PC-3 (cell line): ENCODE data around the gene TMEM184A. TPM values are rescaled to one million over a fixed set of nuclear protein-coding genes. Genes with fewer than 3 reads are reported as not detected.

Experiments used
- ATAC-seq: fragments of 200-7000 bp; cut with Tn5 transposase; 2 replicates; pipeline ENCODE4 v1.9.1; 2020; ENCODE audit warnings: mild to moderate bottlenecking, moderate library complexity
- BruUV-seq: library from RNA; stranded (reverse); fragments of 400-500 nt; replicated peaks from 2 replicates; lab custom pipeline; 2021; lab: Mats Ljungman, UMichigan
- CTCF ChIA-PET: fragments of 300-600 bp; sonication (Branson Sonifier 250); formaldehyde crosslinking; loops from one replicate; lab custom pipeline; 2022; ENCODE audit warnings: antibody characterized with exemption; lab: Charles Lee
- POLR2A ChIA-PET: fragments of 300-600 bp; sonication (Branson Sonifier 250); formaldehyde crosslinking; loops from one replicate; lab custom pipeline; 2022; ENCODE audit warnings: antibody characterized with exemption; ENCODE audit not compliant: unreplicated experiment; lab: Charles Lee
- DNase-seq: peaks from one replicate; pipeline ENCODE4 v3.0.0-alpha.2; 2015
- H2AFZ ChIP-seq: fragments of 300-600 bp; sonication (generic); 2 replicates; pipeline ENCODE4 v1.6.0; 2016; ENCODE audit warnings: antibody characterized with exemption, low read length
- H3F3A ChIP-seq: fragments of 300-600 bp; sonication (generic); one replicate; pipeline ENCODE4 v1.6.0; 2017; ENCODE audit warnings: antibody characterized with exemption, low read length, control low read depth, mild to moderate bottlenecking; ENCODE audit not compliant: unreplicated experiment
- H3K27ac ChIP-seq: fragments of 300-600 bp; sonication (generic); 2 replicates; pipeline ENCODE4 v1.5.1; 2016; ENCODE audit warnings: mild to moderate bottlenecking, low read length
- H3K27me3 ChIP-seq: fragments of 300-600 bp; sonication (generic); 2 replicates; pipeline ENCODE4 v1.6.1; 2016; ENCODE audit warnings: low read length, mixed read lengths
- H3K36me3 ChIP-seq: fragments of 300-600 bp; sonication (generic); 2 replicates; pipeline ENCODE4 v1.6.1; 2016; ENCODE audit warnings: low read depth, mixed run types, low read length, mixed read lengths
- H3K4me1 ChIP-seq: fragments of 300-600 bp; sonication (generic); 2 replicates; pipeline ENCODE4 v1.5.1; 2016; ENCODE audit warnings: low read length; ENCODE audit not compliant: insufficient read depth
- H3K4me2 ChIP-seq: fragments of 300-600 bp; sonication (generic); 2 replicates; pipeline ENCODE4 v1.6.0; 2016; ENCODE audit warnings: low read length
- H3K4me3 ChIP-seq: fragments of 300-600 bp; sonication (generic); 2 replicates; pipeline ENCODE4 v1.5.1; 2016; ENCODE audit warnings: mild to moderate bottlenecking, low read length, mixed read lengths
- H3K79me2 ChIP-seq: fragments of 300-600 bp; sonication (generic); 2 replicates; pipeline ENCODE4 v1.6.1; 2017; ENCODE audit warnings: low read length, mixed read lengths
- H3K9ac ChIP-seq: fragments of 300-600 bp; sonication (generic); 2 replicates; pipeline ENCODE4 v1.6.0; 2016; ENCODE audit warnings: mild to moderate bottlenecking, low read length
- H3K9me2 ChIP-seq: fragments of 300-600 bp; sonication (generic); replicated peaks from 2 replicates; pipeline ENCODE4 v1.6.1; 2016; ENCODE audit warnings: mixed run types, low read length, mixed read lengths
- H3K9me3 ChIP-seq: fragments of 300-600 bp; sonication (generic); 2 replicates; pipeline ENCODE4 v1.6.1; 2016; ENCODE audit warnings: low read length, mixed read lengths
- H4K20me1 ChIP-seq: fragments of 300-600 bp; sonication (generic); 2 replicates; pipeline ENCODE4 v1.6.1; 2016; ENCODE audit warnings: low read length, mixed read lengths
- CTCF ChIP-seq: fragments of 300-600 bp; sonication (generic); conservative IDR thresholded peaks from 2 replicates; pipeline ENCODE4 v1.5.1; 2017; ENCODE audit warnings: antibody characterized with exemption, low read depth, mild to moderate bottlenecking, low read length
- EZH2 ChIP-seq: fragments of 300-600 bp; sonication (generic); IDR thresholded peaks from one replicate; pipeline ENCODE4 v1.6.1; 2017; ENCODE audit warnings: antibody characterized with exemption, mild to moderate bottlenecking, low read length; ENCODE audit not compliant: unreplicated experiment
- EZH2phosphoT487 ChIP-seq: fragments of 300-600 bp; sonication (generic); IDR thresholded peaks from 2 replicates; pipeline ENCODE4 v1.6.1; 2018; ENCODE audit warnings: mild to moderate bottlenecking, antibody characterized with exemption, low read length, borderline replicate concordance
- intact Hi-C: fragments of 100-400 bp; cut with micrococcal nuclease; formaldehyde crosslinking; loops from 2 replicates; pipeline ENCODE4 v1.9.0; 2023
- total RNA-seq: library from RNA; depleted of rRNA; stranded (reverse); fragments of >200 nt; gene quantifications from 2 replicates; pipeline ENCODE4 v1.2.3, GENCODE V29; 2014

Gene TMEM184A
- total RNA-seq, 1 experiment from 2014 or later: 23.1 TPM

- Histone ChIP-seq H3K4me3 (no peak overlapping the region), H3K9me3 (no peaks in the 10 kb centered on the region), H3K9ac (no peak overlapping the region), H3K27me3 (no peaks in the 10 kb centered on the region), H4K20me1 (no peaks in the 10 kb centered on the region), H3K27ac (no peak overlapping the region), H3K4me2 (no peak overlapping the region), H3F3A (no peaks in the 10 kb centered on the region), H3K4me1 (peaks cover 8% of the 10 kb centered on the region; the same call in 1 of the 2 replicates), H2AFZ (no peak overlapping the region), H3K9me2 (no peaks in the 10 kb centered on the region), H3K79me2 (peaks cover 34% of the 10 kb centered on the region), H3K36me3 (peaks cover 12% of the 10 kb centered on the region)
- TF ChIP-seq CTCF (no peak), EZH2phosphoT487 (no peak), EZH2 (no peak)
- ATAC-seq: no peak
- POLR2A ChIA-PET: no interaction called here
- no peak for DNase-seq
- BruUV-seq: no TSS peak
- intact Hi-C loops: no loop called here
- CTCF ChIA-PET: interaction anchor here (0.6 kb wide), 1 partner anchor 1029 kb away, joined by 4 read pairs; no protein-coding TSS in a partner anchor
These were observed 55.8 kb downstream of the TMEM184A start for GRCh38 chr7:1500064-1500807.

GRCh38 chr7:1499367-1500029 is 56.5 kb downstream of the TMEM184A start:
- DNase-seq (no peak), ATAC-seq (no peak)
- peaks cover 34% of the 10 kb centered on the region for H3K79me2 ChIP-seq
- H3K9me3 ChIP-seq: no peaks in the 10 kb centered on the region
- ChIA-PET POLR2A (no interaction called here), CTCF (interaction anchor here (0.6 kb wide), 1 partner anchor 1028 kb away, joined by 4 read pairs; no protein-coding TSS in a partner anchor)
- no peak overlapping the region for H2AFZ ChIP-seq
- peaks cover 8% of the 10 kb centered on the region; the same call in 1 of the 2 replicates for H3K4me1 ChIP-seq
- TF ChIP-seq EZH2phosphoT487: no peak
- TF ChIP-seq CTCF: no peak
- TF ChIP-seq EZH2: no peak
- intact Hi-C loops: no loop called here
- H3K27ac ChIP-seq: no peak overlapping the region
- H3K9me2 ChIP-seq: no peaks in the 10 kb centered on the region
- peaks cover 12% of the 10 kb centered on the region for H3K36me3 ChIP-seq
- no peak overlapping the region for H3K9ac ChIP-seq
- no peak overlapping the region for H3K4me3 ChIP-seq
- no TSS peak for BruUV-seq
- no peaks in the 10 kb centered on the region for H4K20me1 ChIP-seq
- H3F3A ChIP-seq: no peaks in the 10 kb centered on the region
- no peak overlapping the region for H3K4me2 ChIP-seq
- no peaks in the 10 kb centered on the region for H3K27me3 ChIP-seq
